HG02852 (cell line): ENCODE data around the gene MYT1.

Source experiments
- ATAC-seq: cut with Tn5 transposase; IDR thresholded peaks from one replicate; pipeline ENCODE4 v1.9.1; 2021; ENCODE audit warnings: mild to moderate bottlenecking, moderate library complexity; ENCODE audit not compliant: unreplicated experiment

MYT1 gene

GRCh38 chr20:64212755-64213154, 48.5 kb downstream of the MYT1 start:
- ATAC-seq = no peak

- ATAC-seq = no peak
Observed at GRCh38 chr20:64214113-64214512, 49.9 kb downstream of the MYT1 start.

- no peak for ATAC-seq
Observed at GRCh38 chr20:64214952-64215351, 50.7 kb downstream of the MYT1 start.

- ATAC-seq = no peak
Observed at GRCh38 chr20:64216036-64216435, 51.8 kb downstream of the MYT1 start.

- ATAC-seq = no peak
Observed at GRCh38 chr20:64216910-64217309, 52.7 kb downstream of the MYT1 start.

GRCh38 chr20:64217539-64218221, 53.4 kb downstream of the MYT1 start:
- ATAC-seq = no peak

- ATAC-seq = no peak
Observed at GRCh38 chr20:64219202-64219601, 55.0 kb downstream of the MYT1 start.

GRCh38 chr20:64219730-64220129, 55.5 kb downstream of the MYT1 start:
- ATAC-seq = no peak

- no peak for ATAC-seq
Observed at GRCh38 chr20:64220420-64220819, 56.2 kb downstream of the MYT1 start.

- ATAC-seq = no peak
Observed at GRCh38 chr20:64220891-64221527, 56.8 kb downstream of the MYT1 start.

- ATAC-seq = no peak
Observed at GRCh38 chr20:64222291-64222735, 58.1 kb downstream of the MYT1 start.

- ATAC-seq = no peak
Observed at GRCh38 chr20:64222851-64223525, 58.7 kb downstream of the MYT1 start.

GRCh38 chr20:64223526-64224067, 59.3 kb downstream of the MYT1 start:
- no peak for ATAC-seq

- no peak for ATAC-seq
Observed at GRCh38 chr20:64224351-64225170, 60.3 kb downstream of the MYT1 start.

- no peak for ATAC-seq
Observed at GRCh38 chr20:64225171-64225595, 60.9 kb downstream of the MYT1 start.

- ATAC-seq = no peak
Observed at GRCh38 chr20:64225828-64226598, 61.8 kb downstream of the MYT1 start.

- ATAC-seq = no peak
Observed at GRCh38 chr20:64226686-64227580, 62.7 kb downstream of the MYT1 start.

GRCh38 chr20:64228086-64228653, 63.9 kb downstream of the MYT1 start:
- ATAC-seq = no peak
